ENCODE results near the gene ZNF142. TPM values are rescaled to one million over a fixed set of nuclear protein-coding genes. Genes with fewer than 3 reads are reported as not detected.

ZNF142 gene
- total and polyA plus RNA-seq, 2 of the 8 experiments (the other 6 are each of a cell fraction or from before 2014, with no cell fraction given), result 9.4 to 32.5 TPM

DNA sequence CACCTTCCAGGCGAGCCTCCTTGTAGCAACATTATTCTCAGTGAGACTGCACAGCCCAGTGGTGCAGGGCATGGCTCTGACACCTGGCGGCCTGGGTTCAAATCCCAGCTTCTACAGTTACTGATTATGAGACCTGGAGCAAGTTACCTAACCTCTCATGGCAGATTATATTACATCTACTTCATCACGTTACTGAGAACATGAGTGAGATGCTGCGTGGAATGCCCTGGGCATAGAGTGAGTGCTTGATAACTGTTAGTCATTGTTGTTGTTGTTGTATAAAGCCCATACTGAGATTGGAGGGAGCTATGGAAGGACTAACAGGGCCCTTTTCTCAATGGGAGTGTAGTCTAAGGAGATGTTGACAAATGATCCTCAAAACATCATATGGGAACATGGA is 33.1 kb downstream of the ZNF142 start:
- Histone ChIP-seq H3K9me3 (ENCODE audit: insufficient read depth in 2 of 2, low read depth in 1 of 2, low read length in 1 of 2) (no peaks in the 10 kb centered on the region), H3K4me3 (ENCODE audit: extremely low read depth in 1 of 4, insufficient read depth in 2 of 4, low read depth in 3 of 4, low read length in 4 of 4) (no peak overlapping the region), H2BK12ac (ENCODE audit: low read depth, low read length) (no peak overlapping the region), H3K18ac (ENCODE audit: extremely low read depth, low read length) (no peak overlapping the region), H3K23ac (ENCODE audit: insufficient read length) (no peak overlapping the region), H3K14ac (ENCODE audit: insufficient read length) (no peak overlapping the region), H4K20me1 (replicated peaks in 1 of 2; ENCODE audit: control insufficient read depth in 1 of 2, insufficient read depth in 2 of 2, low read length in 2 of 2) (no peaks in the 10 kb centered on the region), H2AK5ac (ENCODE audit: low read depth, low read length) (no peak overlapping the region), H2BK5ac (ENCODE audit: low read depth, low read length) (no peak overlapping the region), H3K36me3 (ENCODE audit: control insufficient read depth in 2 of 4, insufficient read depth in 4 of 4, low read length in 3 of 4) (no peaks in the 10 kb centered on the region), H3K4me1 (replicated peaks in 1 of 4; ENCODE audit: control insufficient read depth in 3 of 4, insufficient read depth in 4 of 4, low read length in 3 of 4) (no peaks in the 10 kb centered on the region; a peak in 1 of 7 replicates), H3K79me2 (ENCODE audit: control insufficient read depth in 1 of 2, insufficient read depth in 2 of 2, low read length in 2 of 2) (no peaks in the 10 kb centered on the region), H3K4ac (replicated peaks; ENCODE audit: insufficient read length, low read depth, low read length) (no peak overlapping the region), H2BK120ac (replicated peaks; ENCODE audit: low read depth, low read length) (no peak overlapping the region), H4K5ac (ENCODE audit: insufficient read length, low read depth, low read length) (no peak overlapping the region), H2AFZ (ENCODE audit: low read length) (no peak overlapping the region), H3K4me2 (ENCODE audit: insufficient read depth in 1 of 2, low read depth in 2 of 2, low read length in 2 of 2) (no peak overlapping the region), H3K9ac (replicated peaks in 1 of 4; ENCODE audit: extremely low read depth in 1 of 4, low read depth in 3 of 4, low read length in 3 of 4) (no peak overlapping the region), H3K56ac (replicated peaks; ENCODE audit: insufficient read length, low read depth, low read length) (no peak overlapping the region), H2BK20ac (ENCODE audit: low read length) (no peak overlapping the region), H3K23me2 (ENCODE audit: low read depth, low read length) (no peaks in the 10 kb centered on the region), H2BK15ac (ENCODE audit: low read length) (no peak overlapping the region), H4K91ac (replicated peaks; ENCODE audit: insufficient read length, low read length) (no peak overlapping the region), H3K27me3 (replicated peaks in 1 of 4; ENCODE audit: control insufficient read depth in 3 of 4, extremely low read depth in 1 of 4, insufficient read depth in 3 of 4, low read length in 3 of 4) (no peaks in the 10 kb centered on the region; a peak in 1 of 7 replicates), H4K8ac (ENCODE audit: extremely low read depth, insufficient read depth, low read length) (no peak overlapping the region; the same call in 1 of the 2 replicates), H3K27ac (ENCODE audit: low read depth, low read length) (no peak overlapping the region), H3K79me1 (ENCODE audit: low read depth, low read length) (no peaks in the 10 kb centered on the region)
- WGBS, 2 experiments (ENCODE audit: extremely low coverage in 1 of 2, insufficient coverage in 1 of 2, insufficient read length in 1 of 2, insufficient replicate concordance in 2 of 2, low coverage in 1 of 2, low lambda C conversion rate in 2 of 2, missing lambda C conversion rate in 1 of 2), result 93% methylated on average over 4 of the region's 4 CpGs; no CpG with 5 or more reads in 1 of the 2 experiments
- no peak for DNase-seq (ENCODE audit: low read depth in 1 of 2, low spot score in 2 of 2)
- ChIA-PET POLR2A (ENCODE audit: partially characterized antibody) (interaction anchor here (1.3 kb wide), 2 partner anchors 11 to 19 kb away, joined by 3 read pairs; partner anchors contain the start of gene PLCD4), CTCF (ENCODE audit: partially characterized antibody) (interaction anchor here (0.6 to 1.0 kb wide), 3 partner anchors 16 to 218 kb away, joined by 3 to 4 read pairs (median 3); no protein-coding TSS in a partner anchor)
- FAIRE-seq, result no peak
- TF ChIP-seq FOSL1 (IDR thresholded peaks at IDR 0.05; ENCODE audit: insufficient read depth, low read depth, low read length), result no peak

Measured in H1 (cell line).